Adrenal gland (tissue), 5 donors: ENCODE measurements around the gene GBP1.

Source experiments
- CTCF ChIP-seq, 6 experiments: fragments of 450-650 bp in 4 of 6; fragments of 200-600 bp in 2 of 6; sonication (generic) in 1 of 6; IDR thresholded peaks; 1 replicate in 5 of 6; 2 replicates in 1 of 6; pipeline versions ENCODE4 v1.5.1 to v1.8.0; 2016 to 2021; ENCODE audit warnings: antibody characterized with exemption in 6 of 6, mild to moderate bottlenecking in 2 of 6, moderate library complexity in 1 of 6
- POLR2A ChIP-seq, 2 donors: fragments of 450-650 bp; IDR thresholded peaks; one replicate each; pipeline ENCODE4 v1.6.1; 2017; ENCODE audit warnings: antibody characterized with exemption in 2 of 2, mild to moderate bottlenecking in 2 of 2, moderate library complexity in 1 of 2
- donor health status: DM: no; HTN: no; CAD: no.

GRCh38 chr1:89065079-89065868, at the start of gene GBP1:
- TF ChIP-seq POLR2A (IDR thresholded peaks at IDR 0.05) (no peak), CTCF (IDR thresholded peaks at IDR 0.05) (no peak)
